GM19035 (cell line): ENCODE measurements around the gene ARHGEF40.

Experiments
- ATAC-seq: cut with Tn5 transposase; IDR thresholded peaks from one replicate; pipeline ENCODE4 v1.9.1; 2021; ENCODE audit not compliant: unreplicated experiment

Gene ARHGEF40

GRCh38 chr14:21109377-21110138 lies 39.5 kb downstream of the ARHGEF40 start:
- ATAC-seq, result no peak

- no peak for ATAC-seq
These were observed 42.2 kb downstream of the ARHGEF40 start for GRCh38 chr14:21112255-21112654.

GRCh38 chr14:21113369-21113768 lies 43.3 kb downstream of the ARHGEF40 start:
- no peak for ATAC-seq

GRCh38 chr14:21118933-21119332 lies 48.8 kb downstream of the ARHGEF40 start:
- ATAC-seq, result no peak

- no peak for ATAC-seq
These were observed 50.6 kb downstream of the ARHGEF40 start for GRCh38 chr14:21120686-21121085.

GRCh38 chr14:21121122-21121521 lies 51.0 kb downstream of the ARHGEF40 start:
- ATAC-seq, result no peak

- no peak for ATAC-seq
These were observed 53.3 kb downstream of the ARHGEF40 start for GRCh38 chr14:21123429-21123828.

- no peak for ATAC-seq
These were observed 63.8 kb downstream of the ARHGEF40 start for GRCh38 chr14:21133901-21134300.

- no peak for ATAC-seq
These were observed 65.9 kb downstream of the ARHGEF40 start for GRCh38 chr14:21136024-21136423.
